GM21360 (cell line): Measurements from ENCODE around the gene SLF2.

ENCODE experiments used
- ATAC-seq: cut with Tn5 transposase; IDR thresholded peaks from one replicate; pipeline ENCODE4 v1.9.1; 2021; ENCODE audit warnings: mild to moderate bottlenecking, moderate library complexity; ENCODE audit not compliant: unreplicated experiment

Gene SLF2

DNA sequence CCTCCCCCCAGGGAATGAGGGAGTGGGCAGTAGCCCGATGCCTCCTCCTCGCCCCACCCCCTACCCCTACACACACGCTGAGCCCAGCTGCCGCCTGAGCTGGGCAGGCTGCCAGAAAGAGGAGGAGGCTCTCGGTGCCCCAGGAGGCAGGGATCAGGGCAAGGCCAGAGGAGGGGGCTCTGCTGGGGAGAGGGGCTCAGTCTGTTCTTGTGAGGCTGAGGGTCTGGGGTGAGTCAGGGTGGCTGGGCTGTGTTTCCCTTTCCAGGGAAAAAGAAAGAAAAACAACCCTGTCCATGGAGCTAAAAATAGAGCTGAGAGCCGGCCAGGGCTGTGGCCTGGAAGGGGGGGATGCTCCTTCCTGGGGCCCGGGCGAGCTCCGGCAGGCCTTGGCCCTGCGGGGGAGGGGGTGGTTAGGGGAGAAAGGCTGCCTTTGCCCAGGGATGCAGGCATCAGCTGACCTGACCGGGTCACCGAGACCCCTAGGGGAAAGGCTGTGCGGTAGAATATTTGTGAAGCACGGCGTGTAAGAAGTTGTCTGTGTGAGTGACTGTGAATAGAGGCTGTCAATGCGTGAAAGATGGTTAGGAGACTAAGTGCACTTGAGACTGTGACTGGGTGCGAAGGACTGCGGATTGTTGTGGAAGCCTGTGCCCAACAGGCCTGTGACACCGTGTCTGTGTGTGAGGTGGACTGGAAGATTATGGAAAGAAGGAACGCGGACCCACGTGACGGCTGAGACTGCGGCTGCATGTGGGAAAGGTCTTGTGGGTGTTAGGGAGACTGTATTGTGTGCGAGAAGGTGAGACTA is 85.6 kb downstream of the SLF2 start:
- ATAC-seq = peak; percentile 19

- no peak for ATAC-seq
Observed at GRCh38 chr10:100998991-100999741, 86.4 kb downstream of the SLF2 start.

DNA sequence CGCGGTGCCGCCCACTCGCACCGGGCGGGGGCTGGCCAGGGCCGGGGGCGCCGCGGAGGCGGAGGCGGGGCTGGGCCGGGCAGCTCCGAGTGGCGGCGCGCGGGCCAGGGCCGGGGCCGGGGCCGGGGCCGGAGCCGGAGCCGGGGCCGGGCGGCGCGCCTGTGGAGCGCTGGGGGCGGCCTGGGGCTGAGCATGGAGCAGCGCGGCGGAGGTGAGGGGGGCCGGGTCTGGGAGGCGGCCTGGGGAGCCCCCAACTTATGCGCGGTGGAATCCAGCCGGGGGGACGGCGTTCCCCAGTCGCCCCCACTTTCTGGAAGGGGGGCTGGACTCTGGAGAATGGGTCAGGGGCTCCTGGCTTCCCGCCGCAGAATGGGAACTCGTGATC is 87.0 kb downstream of the SLF2 start, which contains the start of gene LZTS2:
LZTS2 (plus strand) TSS at position 67 of the 385 bp plus-strand sequence. CDS start 2,731 bp downstream, outside the sequence.
- no peak for ATAC-seq

- ATAC-seq = no peak
Observed at GRCh38 chr10:101000127-101000914, 87.6 kb downstream of the SLF2 start.

- no peak for ATAC-seq
Observed at GRCh38 chr10:101000915-101001658, 88.3 kb downstream of the SLF2 start.

DNA sequence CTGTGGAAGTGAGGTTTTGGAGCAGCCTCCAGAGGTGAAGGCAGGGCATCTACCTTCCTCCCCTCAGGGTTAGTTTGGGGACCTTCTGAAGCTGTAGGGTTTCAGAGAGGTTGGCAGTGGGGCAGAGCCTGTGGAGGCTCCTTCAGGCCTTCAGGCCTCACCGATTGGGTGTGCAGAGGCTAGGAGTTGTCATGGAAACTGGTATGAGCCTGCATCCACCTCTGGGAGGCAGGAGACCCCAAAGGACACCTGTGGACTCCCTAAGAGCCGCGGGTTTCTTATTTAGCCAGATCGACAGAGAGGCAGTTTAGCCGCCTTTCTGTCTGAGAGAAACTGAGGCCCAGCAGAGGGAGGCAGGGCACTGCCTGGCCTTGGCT is 88.9 kb downstream of the SLF2 start:
- ATAC-seq = no peak

GRCh38 chr10:101002456-101002855 is 89.7 kb downstream of the SLF2 start:
- ATAC-seq = no peak

DNA sequence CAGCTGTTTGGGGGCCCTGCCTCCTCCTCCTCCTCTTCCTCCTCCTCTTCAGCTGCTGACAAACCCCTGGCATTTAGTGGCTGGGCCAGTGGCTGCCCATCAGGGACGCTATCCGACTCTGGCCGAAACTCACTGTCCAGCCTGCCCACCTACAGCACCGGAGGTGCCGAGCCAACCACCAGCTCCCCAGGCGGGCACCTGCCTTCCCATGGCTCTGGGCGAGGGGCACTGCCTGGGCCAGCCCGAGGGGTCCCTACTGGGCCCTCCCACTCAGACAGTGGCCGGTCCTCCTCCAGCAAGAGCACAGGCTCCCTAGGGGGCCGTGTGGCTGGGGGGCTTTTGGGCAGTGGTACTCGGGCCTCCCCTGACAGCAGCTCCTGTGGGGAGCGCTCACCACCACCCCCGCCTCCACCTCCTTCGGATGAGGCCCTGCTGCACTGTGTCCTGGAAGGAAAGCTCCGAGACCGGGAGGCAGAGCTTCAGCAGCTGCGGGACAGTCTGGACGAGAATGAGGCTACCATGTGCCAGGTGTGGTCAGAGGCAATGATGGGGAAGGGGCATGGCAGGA is 91.0 kb downstream of the SLF2 start:
- no peak for ATAC-seq

DNA sequence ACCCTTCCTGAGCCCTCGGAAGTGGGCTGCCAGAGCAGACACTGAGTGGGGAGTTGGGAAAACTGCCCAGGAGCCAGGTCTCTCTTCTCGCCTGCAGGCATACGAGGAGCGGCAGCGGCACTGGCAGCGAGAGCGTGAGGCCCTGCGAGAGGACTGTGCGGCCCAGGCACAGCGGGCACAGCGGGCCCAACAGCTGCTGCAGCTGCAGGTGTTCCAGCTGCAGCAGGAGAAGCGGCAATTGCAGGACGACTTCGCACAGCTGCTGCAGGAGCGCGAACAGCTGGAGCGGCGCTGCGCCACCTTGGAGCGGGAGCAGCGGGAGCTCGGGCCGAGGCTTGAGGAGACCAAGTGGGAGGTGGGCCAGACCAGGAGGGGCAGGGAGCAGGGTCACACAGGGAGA is 92.6 kb downstream of the SLF2 start:
- no peak for ATAC-seq

DNA sequence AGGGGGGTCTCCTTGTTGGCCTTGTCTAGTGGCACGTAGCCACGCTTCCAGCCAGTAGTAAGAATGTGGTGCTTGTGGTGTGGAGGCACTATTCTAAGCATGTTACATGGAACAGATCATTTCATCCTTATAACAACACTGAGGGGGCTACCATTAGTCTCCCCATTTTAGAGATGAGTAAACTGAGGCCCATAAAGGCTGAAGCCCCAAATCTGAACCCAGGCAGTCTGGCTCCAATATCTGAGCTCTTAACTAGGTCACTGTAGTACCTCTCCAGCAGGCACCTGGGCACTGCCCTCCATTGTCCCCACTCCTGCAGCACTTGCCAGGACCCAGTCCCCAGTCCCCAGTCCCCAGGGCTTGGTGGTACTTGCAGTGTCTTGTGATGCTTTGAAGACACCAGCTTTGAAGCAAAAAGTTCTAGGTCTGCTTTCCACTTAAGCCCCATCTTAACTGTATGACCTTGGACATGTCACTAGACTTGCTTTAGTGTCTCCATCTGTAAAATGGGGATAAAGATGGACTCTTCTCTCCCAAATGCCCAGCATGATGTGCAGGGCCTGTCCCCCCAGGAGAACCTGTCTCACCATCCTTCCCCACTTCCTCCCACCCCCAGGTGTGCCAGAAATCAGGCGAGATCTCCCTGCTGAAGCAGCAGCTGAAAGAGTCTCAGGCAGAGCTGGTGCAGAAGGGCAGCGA is 93.3 kb downstream of the SLF2 start:
- no peak for ATAC-seq

DNA sequence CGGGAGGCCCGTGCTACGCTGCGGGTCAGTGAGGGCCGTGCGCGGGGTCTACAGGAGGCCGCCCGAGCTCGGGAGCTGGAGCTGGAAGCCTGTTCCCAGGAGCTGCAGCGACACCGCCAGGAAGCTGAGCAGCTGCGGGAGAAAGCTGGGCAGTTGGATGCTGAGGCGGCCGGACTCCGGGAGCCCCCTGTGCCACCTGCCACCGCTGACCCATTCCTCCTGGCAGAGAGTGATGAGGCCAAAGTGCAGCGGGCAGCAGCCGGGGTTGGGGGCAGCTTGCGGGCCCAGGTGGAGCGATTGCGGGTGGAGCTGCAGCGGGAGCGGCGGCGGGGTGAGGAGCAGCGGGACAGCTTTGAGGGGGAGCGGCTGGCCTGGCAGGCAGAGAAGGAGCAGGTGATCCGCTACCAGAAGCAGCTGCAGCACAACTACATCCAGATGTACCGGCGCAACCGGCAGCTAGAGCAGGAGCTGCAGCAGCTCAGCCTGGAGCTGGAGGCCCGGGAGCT is 93.9 kb downstream of the SLF2 start:
- no peak for ATAC-seq

GRCh38 chr10:101007099-101007711 is 94.4 kb downstream of the SLF2 start:
- ATAC-seq = no peak

DNA sequence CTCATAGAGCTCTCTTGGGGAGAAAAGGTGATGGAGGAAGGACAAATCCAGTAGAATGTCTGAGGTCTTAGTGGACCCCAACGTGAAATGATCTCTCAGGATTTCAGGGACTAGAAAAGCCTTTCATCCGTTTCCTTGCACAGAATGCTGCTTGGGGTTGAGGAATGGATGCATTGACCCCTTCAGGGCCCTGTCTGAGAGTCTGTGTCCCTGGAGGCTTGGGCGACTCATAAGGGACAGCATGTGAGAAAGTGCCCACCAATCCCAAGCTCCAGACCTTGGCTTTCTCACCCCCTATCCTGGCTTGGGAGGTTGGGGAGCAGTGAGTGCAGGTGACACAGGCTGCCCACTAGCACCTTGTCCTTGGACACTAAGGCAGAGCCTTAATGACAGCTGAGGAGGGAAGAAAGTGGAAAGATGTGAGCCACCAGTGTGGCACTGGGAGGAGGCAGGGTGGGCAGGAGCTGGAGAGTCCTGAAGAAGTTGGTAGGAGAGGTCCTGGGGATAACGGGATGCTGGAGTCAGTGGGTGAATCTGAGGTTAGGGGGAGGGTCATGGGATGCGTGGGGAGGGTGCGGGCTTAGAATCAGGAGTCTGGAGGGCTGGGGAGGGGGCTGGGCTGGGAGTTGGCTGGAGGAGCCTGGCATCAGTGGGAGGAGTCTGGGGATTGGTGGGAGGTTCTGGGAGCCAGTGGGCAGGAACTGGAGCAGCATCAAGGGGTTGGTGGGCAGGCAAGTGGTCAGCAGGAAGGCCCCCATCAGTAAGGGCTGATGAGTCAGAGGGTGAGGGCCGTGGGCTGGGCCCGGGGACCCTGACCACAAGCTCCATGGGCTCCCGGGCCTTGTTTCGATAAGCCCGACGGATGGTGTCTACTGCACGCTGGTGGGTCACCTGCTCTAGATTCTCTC is 95.4 kb downstream of the SLF2 start:
- no peak for ATAC-seq

- ATAC-seq = no peak
Observed at GRCh38 chr10:101008823-101009423, 96.2 kb downstream of the SLF2 start.

- ATAC-seq = no peak
Observed at GRCh38 chr10:101010329-101010728, 97.6 kb downstream of the SLF2 start.

GRCh38 chr10:101011517-101012423 is 99.0 kb downstream of the SLF2 start:
- no peak for ATAC-seq
